ENCODE data around the gene UGT2A3. TPM values are rescaled to one million over a fixed set of nuclear protein-coding genes. Genes with fewer than 3 reads are reported as not detected.

UGT2A3 gene
- not detected in 2 replicates for total RNA-seq

DNA sequence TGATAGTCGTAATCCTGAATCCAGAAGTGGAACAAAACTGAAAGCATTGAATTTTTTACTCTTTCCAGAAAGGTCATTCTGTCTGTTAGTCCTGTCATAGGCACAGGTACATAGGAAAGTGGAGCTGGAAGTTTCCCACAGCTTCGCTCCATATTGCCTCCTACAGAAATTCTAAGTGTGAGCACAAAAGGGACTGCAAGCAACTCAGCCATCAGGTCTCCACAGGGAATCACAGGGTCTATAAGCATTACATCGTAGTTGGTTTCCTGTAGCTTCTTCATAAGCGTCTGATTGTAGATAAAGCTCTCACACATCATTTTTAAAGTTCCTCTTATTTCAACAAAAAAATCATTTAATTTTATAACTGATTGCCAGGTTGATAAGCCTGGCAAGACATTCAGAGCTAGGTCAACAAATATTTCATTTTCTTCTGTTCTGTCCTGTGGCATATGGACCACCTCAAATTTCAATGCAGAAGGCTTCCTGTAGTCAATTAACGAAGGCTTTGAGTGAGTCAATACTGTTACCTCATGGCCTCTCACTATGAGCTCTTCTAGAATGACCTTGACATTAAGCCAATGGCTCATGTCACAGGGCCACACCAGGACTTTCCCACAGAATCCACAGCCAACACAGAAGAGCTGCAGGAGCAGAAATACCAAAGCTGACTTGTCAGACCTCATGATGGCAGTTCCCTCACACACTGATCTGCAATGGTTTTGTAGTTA is at the start of gene UGT2A3:
UGT2A3 (minus strand) TSS at position 727 of the 728 bp plus-strand sequence; CDS start at position 683, 44 bp downstream.

Other genes with a start within 250 kb of the UGT2A3 start
- not detected in 2 replicates for gene UGT2B10, start 135.8 kb downstream of the UGT2A3 start, total RNA-seq
- gene UGT2B7, start 144.7 kb upstream of the UGT2A3 start, total RNA-seq = not detected in 2 replicates